Activated CD4-positive, alpha-beta T cell treated with anti-CD3 and anti-CD28 coated beads for 36 hours (primary cell): ENCODE results near the gene PRSS38. TPM values are rescaled to one million over a fixed set of nuclear protein-coding genes. Genes with fewer than 3 reads are reported as not detected.
"Not testable (repeated sequence)": the region's sequence is repeated elsewhere in the genome, so short reads cannot be mapped to it uniquely, and the experiment has no call there.

Experiments used
- ATAC-seq: fragments of 200-7000 bp; cut with Tn5 transposase; one replicate; pipeline ENCODE4 v1.10.0; 2021; ENCODE audit warnings: mild to moderate bottlenecking, moderate library complexity
- CTCF ChIA-PET: fragments of 350-600 bp; sonication (Branson Sonifier 250); formaldehyde crosslinking; loops from one replicate; lab custom pipeline; 2021; ENCODE audit warnings: antibody characterized with exemption; lab: Charles Lee
- POLR2A ChIA-PET: fragments of 350-600 bp; sonication (Branson Sonifier 250); formaldehyde crosslinking; loops from one replicate; lab custom pipeline; 2021; ENCODE audit warnings: antibody characterized with exemption, inconsistent platforms; lab: Charles Lee
- DNase-seq: peaks from one replicate; pipeline ENCODE4 v3.0.0-alpha.2; 2020
- H3K27ac Mint-ChIP-seq: one replicate; pipeline ENCODE4 v1.8.0; 2021; ENCODE audit warnings: mixed read lengths
- H3K27me3 Mint-ChIP-seq: one replicate; pipeline ENCODE4 v1.8.0; 2021; ENCODE audit warnings: mixed read lengths
- H3K36me3 Mint-ChIP-seq: one replicate; pipeline ENCODE4 v1.8.0; 2021; ENCODE audit warnings: low read depth, mixed read lengths
- H3K4me1 Mint-ChIP-seq: one replicate; pipeline ENCODE4 v1.8.0; 2021; ENCODE audit warnings: mixed read lengths
- H3K4me3 Mint-ChIP-seq: one replicate; pipeline ENCODE4 v1.8.0; 2021; ENCODE audit warnings: mild to moderate bottlenecking, moderate library complexity, mixed read lengths
- H3K9me3 Mint-ChIP-seq: one replicate; pipeline ENCODE4 v1.8.0; 2021; ENCODE audit warnings: low read depth, mixed read lengths
- intact Hi-C, 2 experiments: fragments of 100-400 bp; cut with DNase I in 1 of 2; cut with micrococcal nuclease in 1 of 2; formaldehyde crosslinking; loops; one replicate each; pipeline versions ENCODE4 v1.14.2 to v1.15.1; 2022 to 2024; cut with DNase I, micrococcal nuclease
- total RNA-seq, 2 experiments: library from RNA; stranded (reverse); gene quantifications; one replicate each; pipeline ENCODE4 v1.2.3, GENCODE V29; 2021

The PRSS38 gene
- total RNA-seq, 2 experiments from 2014 or later, result not detected

- H3K4me1 Mint-ChIP-seq, result peaks cover 5% of the 10 kb centered on the region
- no peak for DNase-seq
- no peak overlapping the region for H3K27ac Mint-ChIP-seq
- CTCF ChIA-PET, result no interaction called here
- ATAC-seq, result no peak
- H3K36me3 Mint-ChIP-seq, result no peaks in the 10 kb centered on the region
- intact Hi-C loops, result no loop called here
- H3K4me3 Mint-ChIP-seq, result no peak overlapping the region
- POLR2A ChIA-PET, result no interaction called here
- H3K27me3 Mint-ChIP-seq, result peaks cover 6% of the 10 kb centered on the region
- H3K9me3 Mint-ChIP-seq, result peaks cover 19% of the 10 kb centered on the region
Measured at GRCh38 chr1:227823537-227823936, 8.1 kb downstream of the PRSS38 start.

- no peaks in the 10 kb centered on the region for H3K36me3 Mint-ChIP-seq
- DNase-seq (no peak), ATAC-seq (no peak)
- H3K27me3 Mint-ChIP-seq, result peaks cover 8% of the 10 kb centered on the region
- POLR2A ChIA-PET, result no interaction called here
- H3K27ac Mint-ChIP-seq, result no peak overlapping the region
- peaks cover 23% of the 10 kb centered on the region for H3K9me3 Mint-ChIP-seq
- no peak overlapping the region for H3K4me3 Mint-ChIP-seq
- intact Hi-C loops, result no loop called here
- H3K4me1 Mint-ChIP-seq, result peaks cover 7% of the 10 kb centered on the region
- CTCF ChIA-PET, result interaction anchor here (0.7 kb wide), 1 partner anchor 960 kb away, joined by 3 read pairs; no protein-coding TSS in a partner anchor
Measured at GRCh38 chr1:227824204-227824603, 8.7 kb downstream of the PRSS38 start.

GRCh38 chr1:227828786-227829185 is 13.3 kb downstream of the PRSS38 start:
- peaks cover 7% of the 10 kb centered on the region for H3K4me1 Mint-ChIP-seq
- ChIA-PET POLR2A (no interaction called here), CTCF (no interaction called here)
- peaks cover 11% of the 10 kb centered on the region for H3K9me3 Mint-ChIP-seq
- ATAC-seq (no peak), DNase-seq (no peak)
- no peaks in the 10 kb centered on the region for H3K36me3 Mint-ChIP-seq
- H3K4me3 Mint-ChIP-seq, result no peak overlapping the region
- intact Hi-C loops, result no loop called here
- H3K27ac Mint-ChIP-seq, result no peak overlapping the region
- peaks cover 13% of the 10 kb centered on the region for H3K27me3 Mint-ChIP-seq

- Mint-ChIP-seq H3K27me3 (no peaks in the 10 kb centered on the region), H3K4me3 (no peak overlapping the region), H3K4me1 (no peaks in the 10 kb centered on the region), H3K27ac (no peak overlapping the region), H3K9me3 (no peaks in the 10 kb centered on the region), H3K36me3 (no peaks in the 10 kb centered on the region)
- ChIA-PET POLR2A (no interaction called here), CTCF (no interaction called here)
- DNase-seq (no peak), ATAC-seq (no peak)
- intact Hi-C loops, result no loop called here
Measured at GRCh38 chr1:227838181-227838580, 22.7 kb downstream of the PRSS38 start.

GRCh38 chr1:227841096-227841495 is 25.6 kb downstream of the PRSS38 start:
- DNase-seq, result no peak
- Mint-ChIP-seq H3K27me3 (no peaks in the 10 kb centered on the region), H3K9me3 (no peaks in the 10 kb centered on the region), H3K27ac (no peak overlapping the region), H3K36me3 (no peaks in the 10 kb centered on the region), H3K4me1 (no peaks in the 10 kb centered on the region), H3K4me3 (no peak overlapping the region)
- ATAC-seq, result no peak
- CTCF ChIA-PET, result interaction anchor here (0.7 kb wide), 1 partner anchor 815 kb away, joined by 3 read pairs; no protein-coding TSS in a partner anchor
- intact Hi-C loops, result no loop called here
- POLR2A ChIA-PET, result no interaction called here

GRCh38 chr1:227844320-227845146 is 29.1 kb downstream of the PRSS38 start:
- no peaks in the 10 kb centered on the region for H3K27me3 Mint-ChIP-seq
- peaks cover 5% of the 10 kb centered on the region for H3K9me3 Mint-ChIP-seq
- H3K27ac Mint-ChIP-seq, result no peak overlapping the region
- no peaks in the 10 kb centered on the region for H3K36me3 Mint-ChIP-seq
- no peak overlapping the region for H3K4me3 Mint-ChIP-seq
- H3K4me1 Mint-ChIP-seq, result no peaks in the 10 kb centered on the region
- POLR2A ChIA-PET, result no interaction called here
- no peak for DNase-seq
- CTCF ChIA-PET, result no interaction called here
- ATAC-seq, result no peak
- intact Hi-C loops, result no loop called here

GRCh38 chr1:227845147-227845458 is 29.6 kb downstream of the PRSS38 start:
- ATAC-seq (peak; percentile 19), DNase-seq (no peak)
- Mint-ChIP-seq H3K27ac (no peak overlapping the region), H3K27me3 (no peaks in the 10 kb centered on the region), H3K4me3 (no peak overlapping the region), H3K4me1 (no peaks in the 10 kb centered on the region), H3K36me3 (no peaks in the 10 kb centered on the region), H3K9me3 (peaks cover 5% of the 10 kb centered on the region)
- ChIA-PET CTCF (no interaction called here), POLR2A (no interaction called here)
- intact Hi-C loops, result no loop called here

- no peak overlapping the region for H3K27ac Mint-ChIP-seq
- CTCF ChIA-PET, result no interaction called here
- POLR2A ChIA-PET, result no interaction called here
- peaks cover 5% of the 10 kb centered on the region for H3K9me3 Mint-ChIP-seq
- no peaks in the 10 kb centered on the region for H3K4me1 Mint-ChIP-seq
- no peak overlapping the region for H3K4me3 Mint-ChIP-seq
- ATAC-seq (no peak), DNase-seq (no peak)
- no peaks in the 10 kb centered on the region for H3K27me3 Mint-ChIP-seq
- H3K36me3 Mint-ChIP-seq, result no peaks in the 10 kb centered on the region
- intact Hi-C loops, result no loop called here
Measured at GRCh38 chr1:227845519-227845918, 30.0 kb downstream of the PRSS38 start.

- no peak for ATAC-seq
- no peaks in the 10 kb centered on the region for H3K36me3 Mint-ChIP-seq
- DNase-seq, result no peak
- no peaks in the 10 kb centered on the region for H3K4me1 Mint-ChIP-seq
- intact Hi-C loops, result no loop called here
- H3K4me3 Mint-ChIP-seq, result no peak overlapping the region
- ChIA-PET POLR2A (no interaction called here), CTCF (no interaction called here)
- H3K27me3 Mint-ChIP-seq, result no peaks in the 10 kb centered on the region
- H3K9me3 Mint-ChIP-seq, result peaks cover 5% of the 10 kb centered on the region
- no peak overlapping the region for H3K27ac Mint-ChIP-seq
Measured at GRCh38 chr1:227846265-227846858, 30.9 kb downstream of the PRSS38 start.

- intact Hi-C loops, H3K4me3 Mint-ChIP-seq, H3K9me3 Mint-ChIP-seq, ATAC-seq, H3K36me3 Mint-ChIP-seq, H3K4me1 Mint-ChIP-seq, DNase-seq, H3K27me3 Mint-ChIP-seq, H3K27ac Mint-ChIP-seq, POLR2A ChIA-PET: not testable (repeated sequence)
- CTCF ChIA-PET, result interaction anchor here (0.6 kb wide), 1 partner anchor 671 kb away, joined by 3 read pairs; no protein-coding TSS in a partner anchor
Measured at GRCh38 chr1:227847046-227847445, 31.6 kb downstream of the PRSS38 start.

GRCh38 chr1:227848430-227848932 is 33.0 kb downstream of the PRSS38 start:
- Mint-ChIP-seq H3K4me1 (no peaks in the 10 kb centered on the region), H3K9me3 (peaks cover 5% of the 10 kb centered on the region), H3K4me3 (no peak overlapping the region), H3K36me3 (no peaks in the 10 kb centered on the region), H3K27me3 (peaks cover 2% of the 10 kb centered on the region), H3K27ac (no peak overlapping the region)
- intact Hi-C loops, result no loop called here
- ATAC-seq (no peak), DNase-seq (no peak)
- ChIA-PET POLR2A (no interaction called here), CTCF (interaction anchor here (0.5 kb wide), 1 partner anchor 37 kb away, joined by 3 read pairs; no protein-coding TSS in a partner anchor)

- ChIA-PET POLR2A (no interaction called here), CTCF (interaction anchor here (0.5 kb wide), 1 partner anchor 36 kb away, joined by 3 read pairs; no protein-coding TSS in a partner anchor)
- H3K4me1 Mint-ChIP-seq, result no peaks in the 10 kb centered on the region
- intact Hi-C loops, result no loop called here
- no peaks in the 10 kb centered on the region for H3K36me3 Mint-ChIP-seq
- ATAC-seq (no peak), DNase-seq (no peak)
- no peak overlapping the region for H3K4me3 Mint-ChIP-seq
- peaks cover 2% of the 10 kb centered on the region for H3K27me3 Mint-ChIP-seq
- H3K9me3 Mint-ChIP-seq, result peaks cover 5% of the 10 kb centered on the region
- no peak overlapping the region for H3K27ac Mint-ChIP-seq
Measured at GRCh38 chr1:227849251-227849650, 33.8 kb downstream of the PRSS38 start.
